Daoy (cell line): Measurements from ENCODE around the gene COX5A. TPM values are rescaled to one million over a fixed set of nuclear protein-coding genes. Genes with fewer than 3 reads are reported as not detected.
A peak's percentile ranks its signal among the peaks of the same experiment; 100 is the strongest.

ENCODE experiments used
- DNase-seq: peaks from one replicate; pipeline ENCODE4 v3.0.0-alpha.2; 2015; ENCODE audit warnings: low read depth
- total RNA-seq: library from RNA; depleted of rRNA; stranded (reverse); fragments of >200 nt; shearing (Covaris generic); gene quantifications from 2 replicates; pipeline ENCODE4 v1.2.3, GENCODE V29; 2014; rRNA removed

COX5A gene
- total RNA-seq: 59.7 and 65.6 TPM in 2 replicates

DNA sequence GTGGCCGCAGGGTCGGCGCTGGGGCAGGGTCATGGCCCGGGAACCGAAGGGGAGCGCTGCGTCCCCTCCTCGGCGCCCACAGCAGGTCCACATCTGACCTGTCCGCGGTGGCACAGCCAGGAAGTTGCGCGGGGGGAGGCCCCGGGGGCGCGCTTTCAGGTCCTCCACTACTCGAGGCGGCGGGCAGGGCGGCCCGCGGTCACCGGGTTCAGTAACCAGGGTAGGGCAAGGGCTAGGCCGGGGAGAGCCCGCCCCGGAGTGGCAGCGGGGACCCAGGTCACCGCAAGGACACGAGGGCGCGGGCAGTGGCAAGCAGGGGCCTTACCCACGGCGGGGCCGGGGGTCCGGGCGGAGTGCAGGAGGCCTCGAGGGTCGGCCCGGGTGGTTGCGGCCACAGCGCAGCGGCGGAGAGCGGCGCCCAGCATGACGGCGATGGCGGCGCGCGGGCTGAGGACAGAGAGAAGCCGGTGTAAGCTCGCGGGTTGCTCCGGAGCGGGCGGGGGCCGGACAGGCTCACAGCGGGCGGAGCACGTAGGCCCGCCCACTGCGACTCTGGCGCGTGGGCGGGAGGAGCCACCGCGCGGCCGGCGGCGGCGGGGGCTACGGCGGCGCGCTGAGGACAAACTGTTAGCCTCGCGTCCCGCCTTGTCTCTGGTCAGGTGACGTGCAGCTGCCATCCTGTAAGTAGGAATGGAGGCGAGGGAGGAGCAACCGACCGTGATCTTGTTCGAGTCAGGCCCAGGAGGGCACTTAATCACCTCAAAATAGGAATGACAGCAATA lies at the start of gene COX5A:
COX5A (minus strand) TSS at position 484 of the 782 bp plus-strand sequence; CDS start at position 425, 59 bp downstream.
- peak; percentile 99 for DNase-seq

DNA sequence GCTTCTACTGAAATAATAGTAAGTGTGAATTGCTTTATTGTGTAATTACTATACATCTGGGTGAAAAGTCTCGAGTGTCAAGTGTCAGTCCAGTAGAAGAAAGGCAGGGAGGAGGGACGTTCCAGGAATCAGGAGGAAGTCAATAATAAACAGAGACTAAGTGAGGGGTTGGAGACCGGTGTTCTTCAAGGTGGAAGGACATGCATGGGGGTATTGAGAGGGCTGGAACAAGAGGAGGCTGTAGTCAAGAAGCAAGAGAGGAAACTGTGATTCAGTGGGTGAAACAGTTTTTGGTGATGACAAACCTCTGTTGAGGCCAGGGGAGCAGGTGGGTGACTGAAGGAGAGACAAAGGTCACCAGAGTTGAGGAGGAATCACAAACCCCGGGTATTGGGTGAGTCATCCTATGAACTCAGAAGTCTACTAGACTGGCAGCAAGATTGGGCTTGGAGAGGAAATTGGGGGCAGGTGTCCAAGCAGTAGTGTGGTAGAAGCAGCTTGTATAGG lies 45.9 kb upstream of the COX5A start:
- DNase-seq: peak; percentile 74

DNA sequence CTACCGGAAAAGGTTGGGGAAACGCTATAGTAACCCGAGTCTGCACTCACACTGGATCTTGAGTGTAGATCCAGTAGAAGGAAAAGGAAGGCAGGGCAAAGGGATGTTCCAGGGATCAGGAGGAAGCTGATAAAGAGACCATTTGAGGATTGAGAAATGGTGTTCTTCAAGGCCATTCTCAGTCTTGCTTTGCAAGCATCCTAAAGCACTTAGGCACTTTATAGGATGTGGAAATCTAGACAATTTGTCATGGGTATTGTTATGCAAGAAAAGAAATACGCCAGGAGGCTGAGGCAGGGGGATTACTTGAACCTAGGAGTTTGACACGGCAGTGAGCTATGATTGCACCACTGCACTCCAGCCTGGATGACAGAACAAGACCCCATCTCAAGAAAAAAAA lies 44.3 kb upstream of the COX5A start:
- no peak for DNase-seq

DNA sequence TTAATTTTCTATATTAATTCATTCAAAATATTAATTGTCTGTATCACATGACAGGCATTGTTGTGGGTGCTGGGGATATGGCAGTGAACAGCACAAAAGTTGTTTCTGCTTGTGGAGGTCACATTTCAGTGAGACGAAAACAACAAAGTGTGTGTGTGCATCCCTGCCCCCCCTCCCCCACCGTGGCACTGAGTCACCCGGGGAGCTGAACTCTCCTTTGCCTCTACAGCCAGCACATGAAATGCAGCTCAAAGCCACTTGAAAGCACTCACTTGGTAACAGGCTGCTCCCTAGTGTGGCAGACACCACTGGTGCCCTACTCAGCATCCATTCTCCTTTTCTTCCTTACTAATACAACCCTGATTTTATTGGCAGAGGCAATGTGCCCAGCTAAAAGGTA lies 40.6 kb upstream of the COX5A start:
- DNase-seq: peak; percentile 63

DNA sequence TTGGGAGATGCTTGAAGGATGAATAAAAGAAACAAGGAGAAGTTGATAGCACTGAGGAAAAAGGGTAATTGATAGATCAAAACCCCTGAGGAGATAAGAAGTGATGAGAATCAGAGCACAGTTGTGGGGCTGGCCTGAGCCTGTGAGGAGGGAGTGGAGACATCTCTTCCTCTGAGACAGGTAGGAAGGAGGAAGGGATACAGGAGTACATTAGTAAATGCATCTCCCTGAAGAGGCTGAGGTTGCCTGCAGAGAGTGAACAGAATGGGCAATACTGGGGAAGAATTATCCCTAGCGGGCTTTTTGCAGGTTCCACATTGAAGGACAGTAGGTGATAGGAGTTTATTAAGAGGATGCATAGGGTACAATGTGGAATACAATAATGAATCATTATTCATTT lies 40.2 kb upstream of the COX5A start:
- no peak for DNase-seq

DNA sequence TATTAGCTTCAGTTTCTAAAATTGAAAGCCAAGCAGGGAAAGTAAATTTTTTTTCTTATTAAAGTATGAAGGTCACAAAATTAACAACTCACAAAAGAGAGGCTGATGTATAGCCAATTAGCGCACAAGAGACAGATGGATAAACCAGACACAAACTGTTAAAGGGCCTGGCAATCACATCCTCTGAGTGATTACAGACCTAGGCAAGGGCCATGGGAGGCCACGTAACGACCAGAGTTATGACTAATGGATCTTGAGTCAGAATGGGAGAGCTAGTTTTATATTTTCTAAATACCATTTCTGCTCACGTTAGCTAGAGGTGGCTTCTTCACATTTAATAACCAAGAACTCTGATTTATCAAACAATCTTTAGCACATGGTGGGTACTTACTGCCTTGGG lies 39.7 kb upstream of the COX5A start:
- DNase-seq: peak; percentile 29

GRCh38 chr15:74976159-74976558 lies 38.3 kb upstream of the COX5A start:
- DNase-seq: no peak

GRCh38 chr15:74967670-74968069 lies 29.8 kb upstream of the COX5A start:
- DNase-seq: no peak

DNA sequence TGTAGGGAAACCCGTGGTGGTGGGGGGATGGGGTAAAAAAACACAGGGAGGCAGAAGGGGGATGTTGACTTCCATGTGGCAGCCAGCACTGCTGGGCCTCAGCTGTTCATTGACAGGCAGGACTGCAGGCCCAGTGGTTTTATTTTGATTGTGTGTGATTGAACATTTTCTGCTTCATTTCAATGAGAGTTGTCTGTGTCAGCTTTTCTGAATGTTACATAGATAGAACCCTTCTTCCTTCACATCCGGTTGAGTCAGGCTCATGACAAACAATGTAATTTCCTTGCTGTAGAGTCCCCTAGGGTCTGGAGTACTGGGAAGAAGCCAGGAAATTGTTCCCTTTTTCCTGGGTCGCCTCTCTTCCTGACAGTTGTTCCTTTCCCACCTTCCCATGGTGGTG lies 26.9 kb upstream of the COX5A start:
- DNase-seq: peak; percentile 67

GRCh38 chr15:74963213-74963612 lies 25.3 kb upstream of the COX5A start:
- DNase-seq: no peak

DNA sequence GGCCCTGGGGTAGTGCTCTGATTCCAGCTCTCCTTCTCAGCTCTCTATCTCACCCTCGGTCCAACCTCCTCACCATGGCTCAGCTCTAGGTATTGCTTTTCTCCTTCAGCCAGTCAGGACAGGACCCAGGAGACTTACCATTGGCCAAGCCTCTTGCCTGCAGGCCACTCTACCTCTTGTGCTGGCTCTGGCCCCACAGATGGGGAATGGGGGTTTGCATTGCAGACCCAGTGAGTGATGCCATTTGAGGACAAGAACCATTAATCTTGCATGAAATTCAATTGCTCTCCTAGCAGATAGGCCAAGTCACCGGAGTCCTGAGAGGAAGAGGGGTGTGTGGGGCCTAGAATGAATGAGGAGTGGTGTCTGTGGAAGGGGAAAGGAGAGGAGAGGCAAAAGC lies 24.8 kb upstream of the COX5A start:
- no peak for DNase-seq

- no peak for DNase-seq
Observed at GRCh38 chr15:74962219-74962618, 24.3 kb upstream of the COX5A start.

DNA sequence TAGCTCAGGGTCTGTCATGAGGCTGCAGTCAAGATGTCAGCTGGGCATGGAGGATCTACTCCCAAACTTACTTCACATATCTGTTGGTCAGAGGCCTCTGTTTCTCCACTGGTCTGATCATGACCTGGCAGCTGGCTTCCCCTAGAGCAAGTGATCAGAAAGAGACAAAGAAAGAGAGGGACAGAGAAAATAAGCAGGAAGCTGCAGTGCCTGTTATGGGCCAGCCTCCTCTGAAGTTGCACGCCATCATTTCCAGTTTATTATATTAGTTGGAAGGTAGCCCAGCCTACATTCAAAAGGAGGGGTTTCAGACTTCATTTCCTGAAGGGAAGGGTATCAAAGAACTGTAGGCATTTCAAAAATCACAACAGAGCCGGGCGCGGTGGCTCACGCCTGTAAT lies 23.7 kb upstream of the COX5A start:
- no peak for DNase-seq

DNA sequence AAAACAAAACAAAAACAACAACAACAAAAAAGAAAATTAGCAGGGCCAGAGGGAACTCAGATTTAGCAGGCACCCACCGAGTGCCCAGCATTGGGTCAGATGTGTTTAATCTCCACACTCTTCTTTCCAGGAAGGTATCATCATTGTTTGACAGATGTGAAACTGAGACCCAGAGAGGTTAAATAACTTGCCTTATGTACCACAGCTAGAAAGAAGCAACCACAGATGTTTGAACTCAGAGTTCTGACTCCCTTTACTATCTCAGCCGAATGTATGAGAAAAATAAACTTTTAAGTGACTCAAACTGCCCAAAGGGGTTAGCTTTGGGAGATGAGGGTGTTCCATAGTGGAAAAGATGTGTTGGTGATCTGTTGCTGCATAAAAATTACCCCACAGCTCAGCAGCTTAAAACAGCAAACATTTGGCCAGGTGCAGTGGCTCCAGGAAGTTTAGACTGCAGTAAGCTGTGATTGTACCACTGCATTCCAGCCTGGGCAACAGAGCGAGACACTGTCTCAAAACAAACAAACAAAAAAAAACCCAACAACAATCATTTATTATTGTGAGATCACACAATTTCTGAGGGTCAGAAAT lies 23.2 kb upstream of the COX5A start:
- peak; percentile 7 for DNase-seq

- DNase-seq: no peak
Observed at GRCh38 chr15:74960286-74960685, 22.4 kb upstream of the COX5A start.

DNA sequence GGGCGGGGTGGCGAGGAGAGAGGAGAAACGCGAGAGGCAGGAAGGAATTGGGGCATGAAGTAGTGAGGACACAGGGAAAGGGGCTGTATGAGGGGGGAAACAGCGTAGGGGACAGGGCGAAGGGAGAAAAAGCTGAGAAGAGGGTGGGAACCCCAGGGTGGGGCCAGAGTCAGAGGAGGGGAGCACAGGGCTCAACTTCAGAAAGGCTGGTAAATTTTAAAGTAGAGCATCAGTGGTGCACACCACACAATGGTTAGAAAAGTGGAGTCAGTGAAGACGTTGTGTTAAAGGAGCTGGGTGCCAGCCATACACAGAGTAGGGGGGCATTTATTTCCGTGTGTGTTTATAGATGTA lies 21.7 kb upstream of the COX5A start:
- no peak for DNase-seq

- no peak for DNase-seq
Observed at GRCh38 chr15:74958908-74959585, 21.2 kb upstream of the COX5A start.

- DNase-seq: peak; percentile 46
Observed at GRCh38 chr15:74958320-74958907, 20.5 kb upstream of the COX5A start.

DNA sequence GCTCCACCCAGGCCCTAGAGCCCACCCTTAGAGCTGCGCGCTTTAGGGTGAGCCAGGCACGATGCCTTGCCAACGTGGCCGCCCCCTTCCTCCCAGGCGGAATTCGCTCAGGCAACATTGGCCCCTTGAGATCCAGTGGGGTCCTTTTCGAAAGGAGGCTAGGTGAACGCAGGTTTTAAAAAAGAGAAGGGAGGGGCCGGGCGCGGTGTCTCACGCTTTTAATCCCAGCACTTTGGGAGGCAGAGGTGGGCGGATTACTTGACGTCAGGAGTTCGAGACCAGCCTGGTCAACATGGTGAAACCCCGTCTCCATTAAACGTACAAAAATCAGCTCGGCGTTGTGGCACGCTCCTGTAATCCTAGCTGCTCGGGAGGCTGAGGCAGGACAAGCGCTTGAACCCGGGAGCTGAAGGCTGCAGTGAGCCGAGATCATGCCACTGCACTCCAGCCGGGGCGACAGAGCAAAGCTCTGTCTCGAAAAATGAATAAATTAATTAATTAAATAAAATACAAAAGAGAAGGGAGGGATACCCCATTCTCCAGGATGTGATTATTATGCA lies 19.7 kb upstream of the COX5A start:
- DNase-seq: peak; percentile 63

GRCh38 chr15:74956648-74957475 lies 19.0 kb upstream of the COX5A start, which contains the start of gene RPP25:
RPP25 (minus strand) TSS chr15:74956772; CDS start chr15:74956583, 189 bp downstream.
- DNase-seq: peak; percentile 86
